Measurements from ENCODE around the gene PTPRM.

- TF ChIP-seq RAD21 (IDR thresholded peaks at IDR 0.05): no peak
- TF ChIP-seq, protein P1, sequence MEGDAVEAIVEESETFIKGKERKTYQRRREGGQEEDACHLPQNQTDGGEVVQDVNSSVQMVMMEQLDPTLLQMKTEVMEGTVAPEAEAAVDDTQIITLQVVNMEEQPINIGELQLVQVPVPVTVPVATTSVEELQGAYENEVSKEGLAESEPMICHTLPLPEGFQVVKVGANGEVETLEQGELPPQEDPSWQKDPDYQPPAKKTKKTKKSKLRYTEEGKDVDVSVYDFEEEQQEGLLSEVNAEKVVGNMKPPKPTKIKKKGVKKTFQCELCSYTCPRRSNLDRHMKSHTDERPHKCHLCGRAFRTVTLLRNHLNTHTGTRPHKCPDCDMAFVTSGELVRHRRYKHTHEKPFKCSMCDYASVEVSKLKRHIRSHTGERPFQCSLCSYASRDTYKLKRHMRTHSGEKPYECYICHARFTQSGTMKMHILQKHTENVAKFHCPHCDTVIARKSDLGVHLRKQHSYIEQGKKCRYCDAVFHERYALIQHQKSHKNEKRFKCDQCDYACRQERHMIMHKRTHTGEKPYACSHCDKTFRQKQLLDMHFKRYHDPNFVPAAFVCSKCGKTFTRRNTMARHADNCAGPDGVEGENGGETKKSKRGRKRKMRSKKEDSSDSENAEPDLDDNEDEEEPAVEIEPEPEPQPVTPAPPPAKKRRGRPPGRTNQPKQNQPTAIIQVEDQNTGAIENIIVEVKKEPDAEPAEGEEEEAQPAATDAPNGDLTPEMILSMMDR (IDR thresholded peaks at IDR 0.05; ENCODE audit: low read depth, low read length, missing input control): no peak
- no peak for TF ChIP-seq GABPA (IDR thresholded peaks at IDR 0.05 in 1 of 2, conservative IDR thresholded peaks at IDR 0.05 in 1 of 2)
- TF ChIP-seq REST (IDR thresholded peaks at IDR 0.05): no peak
Observed at GRCh38 chr18:7565677-7566076, 1.4 kb upstream of the PTPRM start.
